SH-SY5Y (cell line): Measurements from ENCODE around the gene AP3S1.

Source experiments
- GATA2 ChIP-seq: IDR thresholded peaks from 2 replicates; pipeline ENCODE4 v1.6.1; 2011; ENCODE audit warnings: mild to moderate bottlenecking, low read depth, low read length
- GATA3 ChIP-seq: IDR thresholded peaks from 2 replicates; pipeline ENCODE4 v1.6.1; 2011; ENCODE audit warnings: low read depth, mild to moderate bottlenecking, low read length, moderate library complexity

AP3S1 gene

DNA sequence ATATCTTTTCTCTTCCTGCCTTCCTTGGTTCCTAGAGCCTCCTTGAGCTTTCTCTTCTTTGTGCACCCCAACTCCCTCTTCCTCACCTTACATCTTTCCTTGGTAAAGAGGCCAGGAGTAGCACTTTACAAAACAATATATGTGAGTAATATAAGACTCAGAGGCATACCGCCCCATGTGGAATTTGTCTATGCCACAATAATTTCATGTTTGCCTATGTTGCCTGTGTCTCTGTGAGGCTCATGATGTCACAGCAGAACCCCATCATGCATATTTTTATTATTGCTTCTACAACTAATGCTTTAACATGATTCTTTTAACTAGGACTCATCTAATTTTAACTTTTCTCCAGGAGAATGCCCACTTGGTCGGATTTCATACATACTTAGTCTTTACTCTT is 105.5 kb downstream of the AP3S1 start:
- TF ChIP-seq GATA3 (no peak), GATA2 (no peak)

DNA sequence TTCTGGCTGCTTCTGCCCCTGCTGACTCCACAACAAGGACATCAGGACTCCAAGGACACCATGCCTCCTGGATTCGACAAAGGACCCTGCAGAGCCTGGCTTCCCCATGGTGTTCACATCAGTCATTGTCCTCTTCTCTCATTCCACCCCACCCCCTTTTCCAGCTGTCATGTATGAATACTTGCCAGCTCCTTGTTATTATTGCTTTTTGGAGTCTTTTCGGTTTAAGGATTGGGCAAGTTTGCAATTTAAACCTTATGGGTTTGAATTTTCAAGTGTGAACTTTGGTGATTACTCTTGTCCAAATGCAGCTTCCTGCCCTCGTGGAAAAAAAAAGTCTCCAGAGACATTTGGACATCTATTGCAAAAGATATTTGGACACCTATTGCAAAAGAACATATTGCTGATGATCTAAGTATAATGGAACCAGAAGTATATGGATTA is 106.4 kb downstream of the AP3S1 start:
- no peak for TF ChIP-seq GATA2
- TF ChIP-seq GATA3 = no peak

DNA sequence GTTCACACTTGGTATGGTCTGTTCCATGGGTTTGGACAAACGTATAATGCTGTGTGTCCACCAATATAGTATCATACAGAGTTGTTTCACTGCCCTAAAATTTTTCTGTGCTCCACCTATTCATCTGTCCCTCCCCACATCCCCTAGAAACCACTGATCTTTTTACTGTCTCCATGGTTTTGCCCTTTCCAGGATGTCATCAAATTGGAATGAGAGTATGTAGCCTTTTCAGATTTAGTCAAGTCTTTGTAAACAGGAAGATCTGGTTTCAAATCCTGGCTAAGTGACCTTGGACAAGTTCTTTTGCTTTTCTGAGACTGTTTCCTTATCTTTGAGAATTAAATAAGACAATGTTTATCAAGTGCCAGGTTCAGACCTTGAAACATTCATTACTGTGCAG is 107.4 kb downstream of the AP3S1 start:
- TF ChIP-seq GATA3 = no peak
- no peak for TF ChIP-seq GATA2

DNA sequence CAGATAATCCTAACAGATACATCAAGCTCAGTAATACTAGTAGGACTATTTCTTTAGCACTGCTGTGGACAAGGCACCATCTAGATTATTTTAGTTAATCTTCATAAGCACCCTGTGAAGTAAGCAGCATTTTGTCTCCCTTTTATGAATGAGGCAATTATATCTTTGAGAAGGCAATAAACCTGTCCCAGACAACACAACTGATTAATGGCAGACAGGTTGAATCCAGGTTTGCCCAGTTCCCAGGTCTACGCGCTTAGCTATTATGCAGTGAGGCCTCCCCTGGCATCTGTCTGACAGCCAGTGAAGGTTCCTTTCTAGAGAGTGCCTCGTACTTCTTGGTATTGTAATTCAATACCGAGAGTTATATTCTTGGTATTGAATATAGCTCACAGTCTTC is 110.9 kb downstream of the AP3S1 start:
- TF ChIP-seq GATA2 (no peak), GATA3 (no peak)

DNA sequence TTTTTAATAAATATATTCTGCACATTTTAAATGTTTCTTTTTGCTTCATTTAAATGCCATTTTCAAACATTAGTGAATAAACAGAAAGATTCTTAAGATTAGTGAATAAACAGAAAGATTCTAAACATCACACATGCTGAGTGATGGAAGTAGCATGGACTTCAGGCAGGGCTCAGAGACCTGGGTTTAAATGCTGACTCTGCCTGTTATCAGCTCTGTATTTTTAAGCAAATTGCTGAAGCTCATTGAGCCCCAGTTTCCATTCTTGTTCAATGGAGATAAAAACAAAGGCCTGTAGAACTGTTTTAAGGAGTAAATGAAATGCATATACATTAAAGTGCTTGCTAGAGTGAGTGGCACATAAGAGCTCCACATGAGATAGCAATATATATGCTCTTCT is 112.4 kb downstream of the AP3S1 start:
- no peak for TF ChIP-seq GATA2
- TF ChIP-seq GATA3 = no peak

DNA sequence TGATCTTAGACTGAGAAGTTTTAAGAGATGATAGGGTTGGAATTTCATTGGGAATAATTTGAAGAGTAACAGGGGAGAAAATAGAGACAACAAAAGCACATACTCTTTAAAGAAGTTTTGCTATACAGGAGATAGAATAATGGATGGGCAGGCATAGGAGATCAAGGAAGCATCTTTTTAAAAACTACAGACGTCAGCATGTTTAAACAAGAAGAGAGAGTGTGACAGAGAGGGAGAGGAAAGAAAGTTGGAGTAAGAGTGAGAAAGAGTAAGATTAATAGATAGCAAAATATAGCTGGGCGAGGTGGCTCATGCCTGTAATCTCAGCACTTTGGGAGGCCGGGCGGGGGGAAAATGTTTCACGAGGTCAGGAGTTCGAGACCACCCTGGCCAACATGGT is 115.2 kb downstream of the AP3S1 start:
- TF ChIP-seq GATA2 = no peak
- no peak for TF ChIP-seq GATA3

DNA sequence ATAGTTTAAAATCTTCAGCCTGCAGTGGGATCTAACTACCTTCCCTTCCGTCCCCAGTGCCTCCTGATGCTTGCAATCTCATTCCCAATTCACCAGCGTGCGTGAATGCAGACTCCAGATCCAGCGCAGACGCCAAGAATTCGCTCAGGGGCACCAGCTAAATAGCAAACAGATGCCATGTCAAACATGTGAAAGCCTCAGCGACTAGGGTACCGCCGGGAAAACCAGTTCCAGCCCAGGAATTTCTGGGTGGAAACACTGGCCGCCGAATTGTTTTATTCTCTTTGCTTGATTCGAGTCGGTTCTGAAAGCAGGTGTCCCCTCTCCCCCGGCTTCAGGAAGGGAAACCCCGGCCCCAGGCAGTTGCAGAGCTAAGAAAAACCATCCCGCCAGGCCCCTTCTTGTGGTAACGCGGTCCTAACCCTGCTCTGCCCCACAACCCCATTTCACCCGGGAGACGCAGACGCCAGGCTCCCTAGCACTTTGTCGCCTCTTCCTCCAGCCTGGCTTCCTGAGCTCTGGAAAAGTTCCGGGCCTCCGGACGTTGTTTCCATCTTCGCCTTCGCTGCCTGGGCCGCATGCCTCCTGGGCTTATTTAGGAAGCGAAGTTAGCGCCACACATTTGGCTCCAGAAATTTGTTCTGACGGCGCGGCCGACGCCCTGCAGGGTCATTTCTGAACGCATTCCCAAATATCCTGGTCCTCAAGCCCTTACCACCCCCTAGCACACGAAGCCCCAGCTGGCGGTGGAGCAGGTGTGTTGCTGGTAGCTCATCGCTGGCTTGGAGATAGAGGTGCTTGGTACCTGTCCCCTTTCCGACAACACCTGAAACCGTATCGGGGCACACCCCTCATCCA is 119.9 kb downstream of the AP3S1 start:
- TF ChIP-seq GATA2 (no peak), GATA3 (no peak)

DNA sequence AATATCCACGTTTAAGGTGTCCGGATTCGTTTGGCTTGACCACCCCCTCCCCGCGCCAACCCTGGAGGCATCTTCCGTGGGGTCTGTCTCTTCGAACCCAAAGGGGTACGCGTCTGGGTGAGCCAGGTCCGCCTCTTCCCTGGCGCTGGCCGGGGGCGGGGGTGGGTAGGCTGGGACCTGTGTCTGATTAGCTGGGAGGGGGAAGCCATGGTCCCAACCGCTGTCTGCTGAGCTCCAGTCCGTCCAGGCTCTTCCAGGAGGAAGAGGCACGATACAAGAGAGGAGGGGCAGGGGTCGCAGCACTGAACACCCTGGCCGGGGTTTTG is 120.5 kb downstream of the AP3S1 start, which contains the start of gene LVRN:
Gene LVRN, plus strand, starts transcription at position 237 of the 326 bp plus-strand sequence. CDS start 143 bp downstream, outside the sequence.
- TF ChIP-seq GATA2 (no peak), GATA3 (no peak)

DNA sequence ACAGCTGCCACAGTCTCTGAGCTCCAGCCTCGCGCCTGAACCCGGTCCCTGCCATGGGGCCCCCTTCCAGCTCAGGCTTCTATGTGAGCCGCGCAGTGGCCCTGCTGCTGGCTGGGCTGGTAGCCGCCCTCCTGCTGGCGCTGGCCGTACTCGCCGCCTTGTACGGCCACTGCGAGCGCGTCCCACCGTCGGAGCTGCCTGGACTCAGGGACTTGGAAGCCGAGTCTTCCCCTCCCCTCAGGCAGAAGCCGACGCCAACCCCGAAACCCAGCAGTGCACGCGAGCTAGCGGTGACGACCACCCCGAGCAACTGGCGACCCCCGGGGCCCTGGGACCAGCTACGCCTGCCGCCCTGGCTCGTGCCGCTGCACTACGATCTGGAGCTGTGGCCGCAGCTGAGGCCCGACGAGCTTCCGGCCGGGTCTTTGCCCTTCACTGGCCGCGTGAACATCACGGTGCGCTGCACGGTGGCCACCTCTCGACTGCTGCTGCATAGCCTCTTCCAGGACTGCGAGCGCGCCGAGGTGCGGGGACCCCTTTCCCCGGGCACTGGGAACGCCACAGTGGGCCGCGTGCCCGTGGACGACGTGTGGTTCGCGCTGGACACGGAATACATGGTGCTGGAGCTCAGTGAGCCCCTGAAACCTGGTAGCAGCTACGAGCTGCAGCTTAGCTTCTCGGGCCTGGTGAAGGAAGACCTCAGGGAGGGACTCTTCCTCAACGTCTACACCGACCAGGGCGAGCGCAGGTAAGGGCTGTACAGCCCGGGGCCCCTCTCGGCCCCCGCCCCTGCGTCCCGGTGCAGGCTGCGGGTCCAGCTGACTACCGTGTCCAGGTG is 121.0 kb downstream of the AP3S1 start:
- TF ChIP-seq GATA2 (no peak), GATA3 (no peak)

DNA sequence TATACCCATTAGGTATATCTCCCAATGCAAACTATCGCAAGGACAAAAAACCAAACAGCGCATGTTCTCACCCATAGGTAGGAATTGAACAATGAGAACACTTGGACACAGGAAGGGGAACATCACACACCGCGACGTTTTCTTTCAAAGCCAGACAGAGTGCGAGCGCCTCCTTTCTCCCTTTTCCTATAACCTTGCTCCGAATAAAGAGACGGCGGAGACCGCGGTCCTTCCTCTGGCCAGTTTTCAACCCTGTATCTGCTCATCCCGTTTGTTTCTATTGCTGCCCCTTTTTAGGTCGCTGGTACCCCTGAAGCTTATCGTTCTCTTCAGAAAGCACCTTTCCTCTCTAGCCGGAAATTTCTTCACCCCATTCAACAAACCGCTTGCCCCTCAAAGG is 121.8 kb downstream of the AP3S1 start:
- TF ChIP-seq GATA2 (no peak), GATA3 (no peak)
